Loucy (cell line): ENCODE data around the gene IP6K3.

ENCODE experiments used
- H2AFZ ChIP-seq: fragments of 200-600 bp; sonication (generic); 2 replicates; pipeline ENCODE4 v1.6.0; 2016; ENCODE audit warnings: antibody characterized with exemption, mild to moderate bottlenecking, low read length, moderate library complexity
- H3F3A ChIP-seq: fragments of 200-600 bp; 2 replicates; pipeline ENCODE4 v1.6.0; 2016; ENCODE audit warnings: antibody characterized with exemption, low read depth, mild to moderate bottlenecking
- H3K27me3 ChIP-seq: fragments of 200-600 bp; sonication (generic); 2 replicates; pipeline ENCODE4 v1.6.1; 2014; ENCODE audit warnings: low read length, mild to moderate bottlenecking; ENCODE audit not compliant: insufficient read depth, poor library complexity, severe bottlenecking
- H3K36me3 ChIP-seq: fragments of 200-600 bp; sonication (generic); 2 replicates; pipeline ENCODE4 v1.6.1; 2016; ENCODE audit warnings: low read length; ENCODE audit not compliant: insufficient read depth
- H3K4me1 ChIP-seq: fragments of 200-600 bp; sonication (generic); 2 replicates; pipeline ENCODE4 v1.5.1; 2014; ENCODE audit warnings: low read length, mild to moderate bottlenecking; ENCODE audit not compliant: insufficient read depth, poor library complexity, severe bottlenecking
- H3K4me2 ChIP-seq: fragments of 200-600 bp; sonication (generic); 2 replicates; pipeline ENCODE4 v1.6.0; 2014; ENCODE audit warnings: antibody characterized with exemption, low read length, low read depth, mild to moderate bottlenecking; ENCODE audit not compliant: poor library complexity, severe bottlenecking
- H3K4me3 ChIP-seq: fragments of 200-600 bp; sonication (generic); 2 replicates; pipeline ENCODE4 v1.5.1; 2014; ENCODE audit warnings: low read length, mild to moderate bottlenecking, mixed read lengths; ENCODE audit not compliant: poor library complexity, severe bottlenecking
- H3K79me2 ChIP-seq: fragments of 200-600 bp; sonication (generic); 2 replicates; pipeline ENCODE4 v1.6.1; 2014; ENCODE audit warnings: low read length; ENCODE audit not compliant: insufficient read depth
- H3K9ac ChIP-seq: fragments of 200-600 bp; sonication (generic); 2 replicates; pipeline ENCODE4 v1.6.0; 2014; ENCODE audit warnings: mild to moderate bottlenecking, low read depth, low read length, moderate library complexity; ENCODE audit not compliant: poor library complexity, severe bottlenecking
- H3K9me2 ChIP-seq: fragments of 200-600 bp; sonication (generic); replicated peaks from 2 replicates; pipeline ENCODE4 v1.6.1; 2016; ENCODE audit warnings: low read depth, low read length, mixed read lengths
- H3K9me3 ChIP-seq: fragments of 200-600 bp; sonication (generic); 2 replicates; pipeline ENCODE4 v1.6.1; 2014; ENCODE audit warnings: mild to moderate bottlenecking, antibody characterized with exemption, low read length, low read depth; ENCODE audit not compliant: insufficient read depth
- H4K20me1 ChIP-seq: fragments of 200-600 bp; sonication (generic); 2 replicates; pipeline ENCODE4 v1.6.0; 2014; ENCODE audit warnings: antibody characterized with exemption, low read length, mild to moderate bottlenecking; ENCODE audit not compliant: insufficient read depth, poor library complexity, severe bottlenecking
- EZH2phosphoT487 ChIP-seq: fragments of 200-600 bp; IDR thresholded peaks from 2 replicates; pipeline ENCODE4 v1.6.1; 2018; ENCODE audit warnings: antibody characterized with exemption, mild to moderate bottlenecking, moderate library complexity, borderline replicate concordance
- TF ChIP-seq, protein P1 (sequence below): fragments of 200-600 bp; sonication (generic); conservative IDR thresholded peaks from 2 replicates; pipeline ENCODE4 v1.5.1; 2014; ENCODE audit warnings: mild to moderate bottlenecking, antibody characterized with exemption, low read length

The IP6K3 gene

DNA sequence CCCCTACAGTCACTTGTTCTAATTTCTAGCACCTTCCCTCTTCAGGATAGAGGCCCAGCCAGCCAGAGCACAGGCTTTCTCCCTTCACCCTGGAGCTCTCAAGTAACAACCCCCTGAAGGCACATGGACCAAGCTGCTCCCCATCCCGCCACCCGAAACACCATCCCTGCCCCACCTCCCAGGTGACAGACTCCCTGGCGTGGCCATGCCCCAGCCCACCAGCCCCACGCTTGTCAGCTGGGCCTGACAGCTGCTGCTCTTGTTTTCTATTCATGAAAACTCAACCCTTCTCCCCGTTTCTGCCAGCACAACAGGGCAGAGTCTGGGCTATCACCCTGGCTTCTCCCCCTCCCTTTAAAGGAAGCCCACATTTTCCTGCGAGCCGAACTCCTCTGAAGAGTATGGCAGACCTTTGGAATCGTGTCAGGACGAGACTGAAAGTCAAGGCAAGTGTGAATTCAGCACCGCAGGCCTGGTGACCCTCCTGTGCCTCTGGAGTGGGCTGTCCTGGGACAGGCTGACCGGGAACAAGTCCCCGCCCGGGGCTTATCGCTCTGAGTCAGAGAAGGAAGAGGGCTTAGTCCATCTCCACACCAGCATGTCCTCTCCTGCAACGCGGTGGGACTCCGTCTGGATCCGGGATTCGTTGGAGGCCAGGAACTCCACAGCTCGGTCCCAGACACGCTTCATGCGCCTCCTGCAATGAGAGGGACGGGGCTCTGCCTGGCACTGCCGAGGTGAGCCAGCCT is 25.6 kb upstream of the IP6K3 start:
- H3K4me1 ChIP-seq = no peaks in the 10 kb centered on the region
- H3K9ac ChIP-seq = no peak overlapping the region
- H2AFZ ChIP-seq = no peak overlapping the region
- no peaks in the 10 kb centered on the region for H3K27me3 ChIP-seq
- H3K36me3 ChIP-seq = peaks cover 40% of the 10 kb centered on the region; the same call in 1 of the 2 replicates
- H3K9me2 ChIP-seq = no peaks in the 10 kb centered on the region
- H3K79me2 ChIP-seq = no peaks in the 10 kb centered on the region
- H4K20me1 ChIP-seq = no peaks in the 10 kb centered on the region
- no peaks in the 10 kb centered on the region for H3K9me3 ChIP-seq
- H3K4me2 ChIP-seq = no peak overlapping the region
- no peaks in the 10 kb centered on the region for H3F3A ChIP-seq
- no peak for TF ChIP-seq EZH2phosphoT487
- TF ChIP-seq, protein P1, sequence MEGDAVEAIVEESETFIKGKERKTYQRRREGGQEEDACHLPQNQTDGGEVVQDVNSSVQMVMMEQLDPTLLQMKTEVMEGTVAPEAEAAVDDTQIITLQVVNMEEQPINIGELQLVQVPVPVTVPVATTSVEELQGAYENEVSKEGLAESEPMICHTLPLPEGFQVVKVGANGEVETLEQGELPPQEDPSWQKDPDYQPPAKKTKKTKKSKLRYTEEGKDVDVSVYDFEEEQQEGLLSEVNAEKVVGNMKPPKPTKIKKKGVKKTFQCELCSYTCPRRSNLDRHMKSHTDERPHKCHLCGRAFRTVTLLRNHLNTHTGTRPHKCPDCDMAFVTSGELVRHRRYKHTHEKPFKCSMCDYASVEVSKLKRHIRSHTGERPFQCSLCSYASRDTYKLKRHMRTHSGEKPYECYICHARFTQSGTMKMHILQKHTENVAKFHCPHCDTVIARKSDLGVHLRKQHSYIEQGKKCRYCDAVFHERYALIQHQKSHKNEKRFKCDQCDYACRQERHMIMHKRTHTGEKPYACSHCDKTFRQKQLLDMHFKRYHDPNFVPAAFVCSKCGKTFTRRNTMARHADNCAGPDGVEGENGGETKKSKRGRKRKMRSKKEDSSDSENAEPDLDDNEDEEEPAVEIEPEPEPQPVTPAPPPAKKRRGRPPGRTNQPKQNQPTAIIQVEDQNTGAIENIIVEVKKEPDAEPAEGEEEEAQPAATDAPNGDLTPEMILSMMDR = no peak
- no peak overlapping the region for H3K4me3 ChIP-seq

DNA sequence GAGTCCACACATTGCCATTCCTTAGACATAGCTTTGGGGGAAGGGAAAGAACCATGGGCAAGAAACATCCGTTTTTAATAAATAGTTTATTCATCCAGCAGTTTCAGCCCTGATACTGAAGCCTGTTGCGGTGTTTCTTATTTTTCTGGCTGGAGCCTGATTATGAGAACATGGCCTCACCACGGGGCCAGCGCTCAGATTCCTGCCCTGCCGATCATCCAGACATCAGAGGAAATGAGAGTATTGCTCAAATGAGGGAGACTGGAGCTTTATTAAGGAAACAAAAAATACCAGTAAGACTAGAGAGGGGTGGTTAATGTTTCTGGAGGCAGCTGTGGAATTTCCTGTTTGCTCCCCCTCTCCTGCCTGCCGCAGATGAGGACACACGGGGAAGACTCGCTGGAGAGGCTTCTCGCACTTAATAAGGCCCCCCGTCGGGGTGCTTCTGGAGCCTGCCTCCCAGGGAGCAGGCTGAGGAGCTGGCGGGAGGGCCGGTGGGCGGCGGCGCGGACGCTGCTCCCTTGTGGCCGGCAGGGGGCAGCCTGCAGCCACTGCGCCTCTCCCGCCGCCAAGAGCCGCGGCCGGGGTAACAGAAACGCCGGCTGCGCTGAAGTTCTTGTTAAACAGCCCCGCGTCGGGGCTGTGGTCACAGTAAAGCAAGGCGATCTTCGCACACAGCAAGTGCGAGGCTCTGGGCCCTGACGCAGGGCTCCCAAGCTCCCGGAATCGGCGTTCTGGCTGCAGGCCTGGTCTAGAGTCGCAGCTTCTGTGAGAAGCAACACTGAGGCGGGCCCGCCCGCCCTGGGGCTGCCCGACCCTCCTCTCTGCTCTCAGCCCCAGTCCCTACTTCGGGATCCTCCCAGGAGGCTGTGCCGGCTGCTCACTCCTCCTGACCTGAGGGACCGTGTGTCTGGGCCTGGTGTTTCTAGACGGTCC is 24.7 kb upstream of the IP6K3 start:
- Histone ChIP-seq H3K4me1 (no peaks in the 10 kb centered on the region), H3K4me2 (no peak overlapping the region), H3K9me2 (no peaks in the 10 kb centered on the region), H3F3A (no peaks in the 10 kb centered on the region), H3K4me3 (no peak overlapping the region), H3K9me3 (no peaks in the 10 kb centered on the region), H2AFZ (no peak overlapping the region), H3K79me2 (no peaks in the 10 kb centered on the region), H3K27me3 (no peaks in the 10 kb centered on the region), H3K36me3 (peaks cover 32% of the 10 kb centered on the region; the same call in 1 of the 2 replicates), H3K9ac (no peak overlapping the region), H4K20me1 (no peaks in the 10 kb centered on the region)
- TF ChIP-seq, protein P1 = peak; percentile 43
- no peak for TF ChIP-seq EZH2phosphoT487

DNA sequence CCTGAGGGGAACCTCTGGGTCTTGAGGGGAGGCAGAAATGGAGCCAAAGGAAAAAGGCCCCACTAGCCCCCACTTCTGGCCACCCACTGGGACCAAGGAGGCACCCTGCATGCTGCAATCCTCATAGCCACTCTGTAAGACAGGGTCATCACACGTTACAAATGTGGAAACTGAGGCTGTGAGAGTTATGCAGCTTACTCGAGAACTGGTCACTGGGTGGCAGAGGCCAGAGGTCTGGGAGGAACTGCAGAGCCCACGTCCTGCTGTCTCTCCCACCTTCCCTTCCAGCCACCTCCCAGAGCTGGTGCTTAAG is 24.1 kb upstream of the IP6K3 start:
- no peak overlapping the region for H3K4me3 ChIP-seq
- H3K4me1 ChIP-seq = no peaks in the 10 kb centered on the region
- H3K9ac ChIP-seq = no peak overlapping the region
- no peaks in the 10 kb centered on the region for H3F3A ChIP-seq
- no peak for TF ChIP-seq EZH2phosphoT487
- TF ChIP-seq, protein P1 = no peak
- H3K9me2 ChIP-seq = no peaks in the 10 kb centered on the region
- H2AFZ ChIP-seq = no peak overlapping the region
- H3K36me3 ChIP-seq = peaks cover 26% of the 10 kb centered on the region; the same call in 1 of the 2 replicates
- no peaks in the 10 kb centered on the region for H3K9me3 ChIP-seq
- H3K4me2 ChIP-seq = no peak overlapping the region
- no peaks in the 10 kb centered on the region for H4K20me1 ChIP-seq
- no peaks in the 10 kb centered on the region for H3K27me3 ChIP-seq
- no peaks in the 10 kb centered on the region for H3K79me2 ChIP-seq
